ENCODE data around the gene BBLN.

BBLN gene

DNA sequence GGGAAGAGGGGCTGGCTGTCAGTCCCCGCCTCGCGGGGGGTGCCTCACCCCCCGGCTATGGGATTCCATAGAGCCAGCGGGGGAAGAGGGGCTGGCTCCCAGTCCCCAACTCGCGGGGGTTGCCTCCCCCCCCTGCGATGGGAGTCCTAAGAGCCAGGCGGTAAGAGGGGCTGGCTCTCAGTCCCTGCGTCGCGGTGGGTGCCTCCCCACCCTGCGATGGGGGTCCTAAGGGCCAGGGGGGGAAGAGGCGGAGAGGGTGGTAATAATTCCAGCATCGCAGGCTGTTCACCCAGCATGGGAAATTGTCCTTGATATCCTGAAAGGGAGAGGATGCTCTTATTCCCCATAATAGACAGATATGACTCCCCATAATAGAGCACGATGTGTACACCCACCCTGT is 20.4 kb upstream of the BBLN start:
- no peaks in the 10 kb centered on the region for H3F3A ChIP-seq (ENCODE audit: control insufficient read depth, insufficient read depth)
- H3K9me3 ChIP-seq (ENCODE audit: control insufficient read depth, insufficient read depth, low read length) = no peaks in the 10 kb centered on the region

DNA sequence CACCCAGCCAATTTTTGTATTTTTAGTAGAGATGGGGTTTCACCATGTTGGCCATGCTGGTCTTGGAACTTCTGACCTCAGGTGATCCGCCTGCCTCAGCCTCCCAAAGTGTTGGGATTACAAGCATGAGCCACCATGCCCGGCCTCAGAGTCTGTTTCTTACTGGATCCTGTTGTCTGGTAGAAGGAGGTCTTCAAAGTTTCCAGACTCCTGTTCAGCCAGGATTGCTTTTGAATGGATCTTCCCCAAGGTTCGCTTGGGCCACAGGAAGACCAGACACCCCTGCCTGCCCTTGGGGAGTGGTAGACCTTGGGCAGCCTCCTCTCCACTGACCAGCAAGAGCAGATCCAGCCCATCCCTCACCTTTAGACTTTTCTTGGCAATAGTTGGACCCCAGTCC is 18.5 kb upstream of the BBLN start:
- no peaks in the 10 kb centered on the region for H3K9me2 ChIP-seq (replicated peaks; ENCODE audit: control insufficient read depth, low read length)
- H3K4me2 ChIP-seq (ENCODE audit: low read length) = no peak overlapping the region
- H4K20me1 ChIP-seq (ENCODE audit: control insufficient read depth, insufficient read depth, low read depth, low read length) = no peaks in the 10 kb centered on the region
- H3F3A ChIP-seq (ENCODE audit: control insufficient read depth, insufficient read depth) = no peaks in the 10 kb centered on the region
- H3K27ac ChIP-seq (ENCODE audit: low read depth, low read length) = no peak overlapping the region
- H3K27me3 ChIP-seq (ENCODE audit: control insufficient read depth, low read length) = peaks cover 6% of the 10 kb centered on the region
- H3K79me2 ChIP-seq (ENCODE audit: control insufficient read depth, low read length) = no peaks in the 10 kb centered on the region
- TF ChIP-seq, protein P1, sequence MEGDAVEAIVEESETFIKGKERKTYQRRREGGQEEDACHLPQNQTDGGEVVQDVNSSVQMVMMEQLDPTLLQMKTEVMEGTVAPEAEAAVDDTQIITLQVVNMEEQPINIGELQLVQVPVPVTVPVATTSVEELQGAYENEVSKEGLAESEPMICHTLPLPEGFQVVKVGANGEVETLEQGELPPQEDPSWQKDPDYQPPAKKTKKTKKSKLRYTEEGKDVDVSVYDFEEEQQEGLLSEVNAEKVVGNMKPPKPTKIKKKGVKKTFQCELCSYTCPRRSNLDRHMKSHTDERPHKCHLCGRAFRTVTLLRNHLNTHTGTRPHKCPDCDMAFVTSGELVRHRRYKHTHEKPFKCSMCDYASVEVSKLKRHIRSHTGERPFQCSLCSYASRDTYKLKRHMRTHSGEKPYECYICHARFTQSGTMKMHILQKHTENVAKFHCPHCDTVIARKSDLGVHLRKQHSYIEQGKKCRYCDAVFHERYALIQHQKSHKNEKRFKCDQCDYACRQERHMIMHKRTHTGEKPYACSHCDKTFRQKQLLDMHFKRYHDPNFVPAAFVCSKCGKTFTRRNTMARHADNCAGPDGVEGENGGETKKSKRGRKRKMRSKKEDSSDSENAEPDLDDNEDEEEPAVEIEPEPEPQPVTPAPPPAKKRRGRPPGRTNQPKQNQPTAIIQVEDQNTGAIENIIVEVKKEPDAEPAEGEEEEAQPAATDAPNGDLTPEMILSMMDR (IDR thresholded peaks at IDR 0.05; ENCODE audit: low read depth, low read length, poor library complexity, severe bottlenecking) = no peak
- TF ChIP-seq EZH2phosphoT487 (IDR thresholded peaks at IDR 0.05; ENCODE audit: borderline replicate concordance, low read length) = no peak
- no peak overlapping the region for H3K4me3 ChIP-seq (ENCODE audit: low read length)
- no peaks in the 10 kb centered on the region for H3K9me3 ChIP-seq (ENCODE audit: control insufficient read depth, insufficient read depth, low read length)
- no peaks in the 10 kb centered on the region for H3K4me1 ChIP-seq (ENCODE audit: control insufficient read depth, low read length)
- no peaks in the 10 kb centered on the region for H3K36me3 ChIP-seq (ENCODE audit: control insufficient read depth, low read length)

More for the DNA sequence above, 20.4 kb upstream of the BBLN start:
- Histone ChIP-seq H3K27ac (ENCODE audit: low read depth, low read length) (no peak overlapping the region), H3K27me3 (ENCODE audit: control insufficient read depth, low read length) (peaks cover 17% of the 10 kb centered on the region), H4K20me1 (ENCODE audit: control insufficient read depth, insufficient read depth, low read depth, low read length) (no peaks in the 10 kb centered on the region), H3K79me2 (ENCODE audit: control insufficient read depth, low read length) (no peaks in the 10 kb centered on the region), H3K4me2 (ENCODE audit: low read length) (no peak overlapping the region), H3K4me1 (ENCODE audit: control insufficient read depth, low read length) (no peaks in the 10 kb centered on the region), H3K36me3 (ENCODE audit: control insufficient read depth, low read length) (no peaks in the 10 kb centered on the region), H3K9me2 (replicated peaks; ENCODE audit: control insufficient read depth, low read length) (no peaks in the 10 kb centered on the region), H3K4me3 (ENCODE audit: low read length) (no peak overlapping the region)
- TF ChIP-seq, protein P1 (IDR thresholded peaks at IDR 0.05; ENCODE audit: low read depth, low read length, poor library complexity, severe bottlenecking) = no peak
- no peak for TF ChIP-seq EZH2phosphoT487 (IDR thresholded peaks at IDR 0.05; ENCODE audit: borderline replicate concordance, low read length)

DNA sequence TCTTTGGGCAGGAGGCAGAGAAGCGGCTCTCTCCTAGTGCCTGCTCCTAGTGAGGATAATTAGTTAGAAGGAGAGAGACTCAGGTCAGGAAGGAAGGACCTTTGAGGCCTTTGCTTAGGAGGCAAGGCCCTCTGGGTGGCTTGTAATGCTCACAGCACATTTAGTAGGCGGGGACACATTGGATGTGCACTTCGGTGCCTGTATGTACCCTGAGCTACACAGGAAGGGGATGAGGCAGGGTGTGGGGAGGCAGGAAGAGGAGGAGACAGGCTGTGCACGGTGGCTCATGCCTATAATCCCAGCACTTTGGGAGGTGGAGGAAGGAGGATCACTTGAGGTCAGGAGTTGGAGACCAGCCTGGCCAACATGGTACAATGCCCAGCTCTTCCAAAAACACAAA is 18.0 kb upstream of the BBLN start:
- Histone ChIP-seq H3K27ac (ENCODE audit: low read depth, low read length) (no peak overlapping the region), H3K79me2 (ENCODE audit: control insufficient read depth, low read length) (no peaks in the 10 kb centered on the region), H3K4me1 (ENCODE audit: control insufficient read depth, low read length) (no peaks in the 10 kb centered on the region), H3K4me3 (ENCODE audit: low read length) (no peak overlapping the region), H3K9me3 (ENCODE audit: control insufficient read depth, insufficient read depth, low read length) (no peaks in the 10 kb centered on the region), H3F3A (ENCODE audit: control insufficient read depth, insufficient read depth) (no peaks in the 10 kb centered on the region), H4K20me1 (ENCODE audit: control insufficient read depth, insufficient read depth, low read depth, low read length) (no peaks in the 10 kb centered on the region), H3K27me3 (ENCODE audit: control insufficient read depth, low read length) (0 out of 2 replicates have a peak, but pooled peaks cover 2% of the 10 kb centered on the region), H3K4me2 (ENCODE audit: low read length) (no peak overlapping the region), H3K9me2 (replicated peaks; ENCODE audit: control insufficient read depth, low read length) (no peaks in the 10 kb centered on the region), H3K36me3 (ENCODE audit: control insufficient read depth, low read length) (no peaks in the 10 kb centered on the region)
- no peak for TF ChIP-seq EZH2phosphoT487 (IDR thresholded peaks at IDR 0.05; ENCODE audit: borderline replicate concordance, low read length)
- TF ChIP-seq, protein P1 (IDR thresholded peaks at IDR 0.05; ENCODE audit: low read depth, low read length, poor library complexity, severe bottlenecking) = no peak

All from DOHH2 (cell line).